Ammon's horn (tissue), 1 donor: ENCODE results near the gene SLC1A3.
A peak's percentile ranks its signal among the peaks of the same experiment; 100 is the strongest.

ENCODE experiments used
- DNase-seq: peaks from one replicate; pipeline ENCODE4 v3.0.0-alpha.2; 2016; ENCODE audit warnings: low spot score

SLC1A3 gene

DNA sequence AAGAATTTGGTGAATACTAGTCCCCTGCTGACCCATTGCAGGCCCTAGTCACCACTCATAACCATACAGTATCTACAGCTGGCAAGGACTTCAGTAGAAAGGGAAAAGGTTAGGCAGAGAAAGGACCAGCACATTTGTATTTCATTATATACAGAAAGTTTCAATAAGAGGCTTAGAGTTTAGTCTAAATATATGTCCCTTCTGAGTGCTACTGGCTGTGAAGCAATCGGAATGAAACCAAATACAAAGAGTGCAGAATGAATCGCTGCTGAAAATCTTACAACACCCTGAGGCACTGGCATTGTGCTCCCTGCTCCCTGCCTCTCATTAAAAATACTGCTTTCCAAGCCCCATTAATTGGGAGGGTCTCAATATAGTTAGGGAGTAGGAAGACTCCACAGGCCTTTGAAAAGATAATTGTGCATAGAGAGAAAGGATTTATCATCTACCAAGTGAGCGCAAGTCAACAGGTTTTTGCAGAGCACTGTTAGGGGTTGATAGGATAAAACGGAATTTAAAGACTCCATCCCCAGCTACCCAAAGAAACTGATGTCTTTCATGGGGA, 110.8 kb downstream of the SLC1A3 start:
- DNase-seq, result no peak

DNA sequence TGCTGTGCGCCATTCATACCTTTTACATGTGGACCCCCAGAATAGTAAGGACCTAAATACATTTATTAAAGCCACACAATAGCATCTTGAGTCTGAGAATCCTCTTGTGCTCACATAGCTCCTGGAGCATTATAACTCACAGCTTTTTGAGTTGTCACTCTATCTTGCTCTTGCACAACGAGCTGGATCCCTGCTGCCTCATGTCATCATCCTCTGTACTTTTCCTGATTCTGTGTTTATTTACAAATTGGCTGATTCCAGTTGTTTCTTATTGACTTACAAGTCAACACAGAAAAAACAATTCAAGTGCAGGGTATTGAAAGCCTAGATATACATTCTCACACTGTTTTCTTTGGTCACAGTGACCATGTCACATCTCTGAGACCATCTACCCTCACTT, 112.9 kb downstream of the SLC1A3 start:
- DNase-seq, result no peak

DNA sequence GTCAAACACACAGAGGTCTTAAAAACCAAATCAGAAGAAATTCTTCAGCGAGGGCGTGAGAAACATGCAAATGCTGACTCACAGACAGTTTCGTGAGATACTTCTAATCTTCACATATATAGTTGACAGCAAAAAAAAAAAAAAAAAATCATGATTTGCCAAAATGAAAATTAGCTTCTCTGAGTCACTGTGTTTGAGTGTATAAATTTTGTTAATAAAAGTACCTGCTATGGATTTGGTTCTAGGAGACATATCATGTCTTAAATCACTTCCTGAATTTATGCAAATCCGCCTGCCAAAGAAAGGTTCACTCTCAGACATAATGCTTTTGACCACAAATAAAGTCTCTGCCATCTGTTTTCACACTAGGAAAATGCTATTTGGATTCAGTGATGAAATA, 114.3 kb downstream of the SLC1A3 start:
- no peak for DNase-seq

DNA sequence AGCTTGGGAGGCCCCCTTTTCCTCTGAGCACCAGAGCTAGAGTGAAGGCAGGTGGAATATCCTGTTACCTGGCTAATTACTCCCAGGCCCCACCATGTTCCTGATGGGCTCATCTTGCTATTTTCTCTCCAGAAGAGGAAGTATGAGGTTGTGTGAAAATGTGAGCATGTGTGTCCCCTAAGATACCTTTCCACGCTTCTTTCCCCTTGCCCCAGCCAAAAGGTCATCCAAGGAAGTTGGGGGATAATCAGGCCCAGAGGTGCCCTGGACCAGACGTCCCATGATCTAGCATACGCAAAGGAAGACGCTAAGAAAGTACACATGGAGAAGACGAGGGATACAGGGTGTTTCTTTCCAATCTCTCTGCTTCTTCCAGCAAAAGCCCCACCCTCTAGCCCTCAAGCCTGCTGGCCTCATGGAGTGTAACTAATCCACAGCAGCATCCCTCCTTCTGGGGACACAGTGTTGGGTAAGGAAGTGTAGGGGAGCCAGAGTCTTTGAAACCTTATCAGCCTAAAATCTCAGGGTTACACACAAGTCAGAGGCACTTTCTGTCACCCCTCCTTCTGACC, 115.3 kb downstream of the SLC1A3 start:
- DNase-seq, result no peak

DNA sequence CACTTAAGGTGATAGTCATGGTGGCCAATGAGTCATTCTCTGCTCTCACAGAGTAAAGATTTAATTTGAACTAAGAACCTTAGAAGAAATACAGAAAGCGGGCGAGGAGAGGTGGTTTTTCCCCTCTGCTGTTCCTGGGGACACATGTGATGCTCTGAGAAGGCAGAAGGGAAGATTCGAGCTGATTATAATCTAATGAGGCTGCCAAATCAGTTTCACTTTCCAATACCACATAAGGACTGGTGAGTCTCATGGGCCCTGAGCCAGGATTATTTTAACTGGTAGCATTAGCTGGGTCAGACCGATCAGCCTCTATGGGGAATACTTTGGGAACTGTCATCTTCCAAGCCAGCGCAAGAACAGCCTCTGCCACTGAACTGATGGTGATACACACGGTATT, 116.5 kb downstream of the SLC1A3 start:
- DNase-seq, result no peak

DNA sequence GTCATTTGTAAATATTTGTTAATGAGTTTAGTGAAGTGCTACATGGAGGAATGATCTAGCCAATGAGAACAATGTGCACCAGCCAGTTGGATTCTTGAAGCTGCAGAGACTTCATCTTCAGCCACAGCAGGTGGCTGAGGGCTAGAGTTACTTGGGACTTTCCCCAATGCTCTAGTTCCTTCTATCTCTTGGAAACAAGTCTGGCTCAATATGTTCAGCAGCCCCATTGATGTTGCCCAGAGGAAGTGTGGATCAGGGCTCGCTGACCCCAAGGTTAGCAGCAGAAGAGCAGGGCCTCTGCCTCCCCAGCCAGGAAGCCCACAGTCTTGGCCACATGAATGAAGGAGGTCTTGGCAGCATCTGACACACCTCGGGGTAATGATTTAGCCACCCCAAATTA, 117.5 kb downstream of the SLC1A3 start:
- peak; percentile 43 for DNase-seq

DNA sequence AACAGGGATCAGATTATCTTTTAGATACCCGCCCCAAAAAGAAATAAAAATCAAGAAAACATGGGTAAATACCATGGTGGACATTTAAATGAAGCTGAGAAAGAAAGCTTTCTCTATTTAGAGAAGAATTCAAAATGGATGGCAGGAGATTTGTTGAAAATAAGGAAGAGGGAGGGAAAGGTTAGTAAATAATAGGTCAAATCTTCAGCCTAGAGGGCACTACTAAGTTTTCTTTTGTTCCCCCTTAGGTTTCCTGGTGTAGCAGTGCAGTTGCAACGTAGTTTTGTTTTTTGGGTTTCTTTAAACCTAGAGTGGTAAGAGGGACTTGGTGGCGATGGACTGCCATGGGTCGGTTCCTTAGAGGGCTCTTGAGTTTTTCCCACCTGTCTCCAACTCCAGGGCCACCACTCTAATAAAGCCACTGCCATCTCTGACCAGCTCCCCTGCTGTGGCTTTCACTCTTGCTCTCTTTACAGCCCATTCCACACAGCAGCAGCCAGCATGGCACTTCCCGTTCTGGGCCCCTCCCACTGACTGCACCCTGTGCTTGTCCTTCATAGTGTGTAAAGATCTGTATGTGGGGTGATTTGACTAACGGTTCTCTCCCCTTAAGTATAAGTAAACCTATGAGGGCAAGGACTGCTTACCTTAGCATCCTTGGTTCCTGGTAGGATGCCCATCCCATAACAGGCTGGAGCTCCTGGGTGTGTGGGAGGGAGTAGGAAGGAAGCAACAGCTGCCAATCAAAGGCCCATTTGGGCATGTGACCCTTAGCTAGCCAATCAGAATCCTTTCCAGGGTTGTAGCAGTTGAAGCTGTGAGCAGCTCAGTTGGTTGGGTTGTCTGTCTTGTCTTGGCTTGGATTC, 118.3 kb downstream of the SLC1A3 start:
- peak; percentile 67 for DNase-seq

DNA sequence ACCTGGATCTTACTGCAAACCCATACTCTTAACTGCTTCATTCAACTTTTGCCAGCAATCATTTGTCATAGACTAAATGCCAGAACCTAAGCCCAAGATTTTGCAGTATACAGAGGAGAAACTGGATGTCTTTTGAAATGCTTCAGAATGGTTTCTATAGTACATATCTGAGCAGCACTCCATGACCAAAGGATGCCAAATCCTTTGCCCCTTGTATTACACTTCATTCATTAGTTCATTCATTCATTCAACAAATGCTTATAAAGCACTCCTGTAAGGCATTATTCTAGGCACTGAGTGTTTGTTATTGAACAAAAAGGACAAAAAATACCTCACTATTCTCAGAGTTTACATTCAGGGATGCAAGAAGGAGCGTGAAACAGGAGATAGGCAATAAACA, 119.9 kb downstream of the SLC1A3 start:
- no peak for DNase-seq

DNA sequence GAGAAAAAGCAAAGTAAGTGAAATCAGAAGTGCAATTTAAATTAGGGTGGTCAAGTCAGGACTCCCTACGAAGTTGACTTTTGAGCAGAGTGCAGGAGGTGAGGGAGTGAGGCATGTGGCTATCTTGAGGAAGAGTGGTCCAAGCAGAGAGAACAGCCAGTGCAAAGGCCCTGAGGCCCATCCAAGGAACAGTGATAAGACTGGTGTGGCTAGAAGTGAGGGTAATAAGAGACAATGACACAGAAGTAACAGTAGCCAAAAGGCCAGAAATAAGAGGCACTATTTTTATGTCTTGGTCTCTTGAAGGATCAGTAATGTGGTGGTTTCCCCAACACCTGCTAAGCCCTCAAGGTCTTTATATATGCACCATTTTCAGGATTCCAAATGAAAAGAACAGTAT, 120.4 kb downstream of the SLC1A3 start:
- DNase-seq, result no peak

DNA sequence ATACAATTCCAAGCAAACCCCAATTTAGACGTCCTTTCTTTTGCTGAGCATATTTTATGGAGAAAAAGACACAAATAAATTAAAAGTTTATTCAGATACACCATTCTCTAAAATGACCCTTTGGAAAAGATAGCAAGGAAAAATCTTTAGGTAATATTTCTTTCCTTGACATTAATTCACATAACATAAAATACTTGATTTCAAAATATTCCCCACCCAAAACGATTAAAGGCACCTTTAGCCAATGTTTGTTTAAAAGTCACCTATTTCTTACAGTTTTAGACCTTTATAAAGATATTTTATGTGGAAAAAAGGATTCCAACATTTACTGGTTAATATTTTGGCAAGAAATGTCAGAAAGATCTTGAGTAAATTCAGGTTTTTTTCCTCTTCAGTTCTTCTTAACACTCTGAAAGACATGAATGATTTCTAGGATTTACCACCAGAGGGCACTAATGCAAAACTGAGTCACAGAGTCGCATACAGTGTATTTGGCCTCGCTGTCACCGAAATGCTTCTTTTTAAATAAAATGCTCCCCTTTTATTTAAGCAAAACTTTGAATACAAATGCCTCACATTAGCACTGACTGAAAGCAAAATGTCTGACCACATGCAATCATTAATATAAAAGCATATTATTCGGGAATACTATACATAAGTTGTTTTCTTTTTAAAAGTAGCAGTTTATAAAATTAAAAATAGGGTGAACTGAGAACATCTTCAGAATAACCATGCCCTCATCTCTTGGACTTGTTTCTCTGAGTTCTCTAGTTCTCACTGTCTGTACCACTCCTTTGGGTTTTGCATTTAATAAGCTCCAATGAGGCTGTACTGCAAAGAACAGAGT, 122.5 kb downstream of the SLC1A3 start:
- DNase-seq, result peak; percentile 82

DNA sequence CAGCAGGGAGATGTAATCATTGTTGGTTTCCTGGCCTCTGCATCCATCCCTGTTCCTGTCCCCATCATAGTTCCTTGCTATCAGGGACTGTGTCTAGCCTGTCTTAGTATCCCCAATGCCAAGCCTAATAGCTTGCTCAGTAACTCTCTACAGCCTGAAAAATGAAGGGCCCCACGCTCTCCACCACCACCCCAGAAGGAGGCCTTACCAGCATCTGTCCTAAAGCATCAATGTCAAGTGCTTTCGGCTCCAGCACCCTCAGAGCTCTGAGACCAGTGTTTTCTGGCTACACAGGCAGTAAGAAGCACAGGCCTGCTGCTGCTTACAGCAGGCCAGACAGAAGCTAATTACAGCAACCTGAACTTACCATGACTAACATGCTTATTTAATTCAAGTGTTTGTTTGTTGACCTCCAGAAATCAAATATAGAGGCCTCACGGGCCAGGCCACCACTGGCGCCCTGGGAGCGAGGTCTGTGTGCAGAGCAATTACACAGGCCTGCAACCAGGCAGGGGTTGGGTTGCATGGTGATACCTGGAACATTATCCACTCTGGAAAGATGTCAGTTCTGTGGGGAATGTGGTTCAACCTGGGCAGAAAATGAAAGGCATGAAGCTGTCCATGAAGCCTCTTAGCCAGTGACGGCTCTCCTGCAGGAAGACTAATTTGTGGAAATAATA, 124.3 kb downstream of the SLC1A3 start:
- no peak for DNase-seq

DNA sequence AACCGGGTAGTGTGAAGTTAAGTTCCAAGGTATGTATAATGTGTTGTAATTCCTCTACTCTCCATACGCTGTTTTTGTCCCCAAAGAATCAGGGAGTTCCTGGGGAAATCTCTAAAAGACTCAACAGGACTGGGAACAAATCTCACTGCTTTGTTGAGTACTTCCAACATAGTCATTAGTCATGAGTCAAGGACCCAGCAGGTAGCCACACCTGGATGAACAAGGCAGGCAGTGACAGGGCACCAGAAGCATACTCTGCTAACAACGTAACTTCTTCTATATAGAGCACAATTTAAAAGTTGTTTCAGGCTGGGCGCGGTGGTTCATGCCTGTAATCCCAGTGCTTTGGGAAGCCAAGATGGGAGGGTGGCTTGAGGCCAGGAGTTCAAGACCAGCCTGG, 126.8 kb downstream of the SLC1A3 start:
- no peak for DNase-seq

DNA sequence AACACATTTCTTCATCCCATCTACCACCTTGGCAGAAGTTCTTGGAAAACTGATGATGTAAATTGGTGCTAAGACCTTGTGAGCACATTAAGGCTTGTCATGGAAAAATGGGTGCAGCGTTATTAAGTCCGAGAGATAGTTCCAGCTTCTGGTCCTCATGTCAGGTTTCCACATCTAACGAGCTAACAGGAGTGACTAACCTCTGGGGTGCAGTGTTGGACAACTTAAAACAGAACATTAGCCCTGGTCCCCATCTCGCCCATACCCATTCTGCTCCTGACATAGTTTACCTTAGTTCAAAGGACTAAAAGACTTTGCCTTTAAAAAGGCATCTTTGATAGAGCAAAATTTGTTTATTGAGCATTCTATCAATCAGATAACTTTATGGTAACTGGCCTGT, 128.0 kb downstream of the SLC1A3 start:
- peak; percentile 56 for DNase-seq

DNA sequence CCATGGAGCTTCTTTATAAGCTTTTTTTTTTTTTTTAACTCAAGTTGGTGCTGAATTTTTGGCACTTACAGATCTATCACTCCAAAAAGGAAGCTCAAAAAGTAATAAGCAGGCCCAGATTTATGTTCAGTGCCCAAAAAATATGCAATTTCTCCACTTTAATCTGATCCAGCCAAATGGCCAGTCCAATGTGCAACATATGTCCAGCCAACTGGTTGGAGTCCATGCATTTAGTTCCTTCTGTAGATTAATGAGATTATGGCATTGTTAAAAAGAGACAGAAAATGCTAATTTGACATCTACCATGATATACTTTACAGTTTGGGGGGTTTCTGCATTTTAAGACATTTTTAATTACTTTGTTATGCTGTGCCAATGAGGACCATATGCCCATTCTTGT, 129.5 kb downstream of the SLC1A3 start:
- no peak for DNase-seq
